ENCODE results near the gene ZFTA.
A peak's percentile ranks its signal among the peaks of the same experiment; 100 is the strongest.

ZFTA gene

DNA sequence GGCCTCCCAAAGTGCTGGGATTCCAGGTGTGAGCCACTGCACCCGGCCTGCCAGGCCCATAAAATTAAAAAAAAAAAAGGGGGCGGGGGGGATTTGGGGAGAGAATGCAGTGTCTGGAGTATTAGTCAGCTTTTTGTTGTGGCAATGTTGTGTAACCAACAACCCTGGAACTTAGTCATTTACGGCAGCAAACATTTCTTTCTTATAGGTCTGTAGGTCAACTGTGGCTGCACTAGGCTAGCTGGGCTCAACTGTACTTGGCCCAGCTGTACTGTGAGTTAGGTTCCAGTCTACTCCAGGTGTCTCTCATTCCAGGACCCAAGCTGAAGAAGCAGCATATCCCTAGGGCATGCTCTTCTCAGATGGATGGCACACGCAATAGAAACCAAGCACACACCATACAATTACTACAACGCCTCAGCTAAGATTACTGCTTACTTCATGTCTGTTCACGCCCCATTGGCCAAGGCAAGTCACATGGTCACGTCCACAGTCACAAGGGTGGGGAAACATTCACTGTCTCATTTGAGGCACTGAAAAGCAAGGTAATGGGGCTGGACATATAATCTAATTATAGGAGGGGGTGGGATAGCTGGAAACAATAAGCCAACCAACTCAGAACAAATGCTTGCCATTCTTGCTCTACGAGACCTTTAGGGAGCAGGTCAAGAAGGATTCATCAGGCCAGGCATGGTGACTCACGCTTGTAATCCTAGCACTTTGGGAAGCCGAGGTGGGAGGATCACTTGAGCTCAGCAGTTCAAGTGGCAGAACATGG, 34.3 kb upstream of the ZFTA start:
- H3K27ac ChIP-seq: no peak overlapping the region
- TF ChIP-seq CTCF (IDR thresholded peaks at IDR 0.05; ENCODE audit: low read depth, low read length, missing control alignments): no peak
- H3K4me3 ChIP-seq (ENCODE audit: low read depth, low read length): no peak overlapping the region
- H3K36me3 ChIP-seq (replicated peaks): no peaks in the 10 kb centered on the region
- in situ Hi-C loops (cut with HindIII; ENCODE audit: low pct_ligation_motif_present, low sequenced_read_pairs): no loop called here
- H3K27me3 ChIP-seq (replicated peaks): no peaks in the 10 kb centered on the region
- peak; percentile 28 for DNase-seq

GRCh38 chr11:63800921-63801320, 32.3 kb upstream of the ZFTA start:
- H3K27me3 ChIP-seq (replicated peaks): no peaks in the 10 kb centered on the region
- DNase-seq: no peak
- in situ Hi-C loops (cut with HindIII; ENCODE audit: low pct_ligation_motif_present, low sequenced_read_pairs): no loop called here

GRCh38 chr11:63795066-63795465, 26.5 kb upstream of the ZFTA start:
- TF ChIP-seq CTCF (IDR thresholded peaks at IDR 0.05; ENCODE audit: low read depth, low read length, missing control alignments): no peak
- Histone ChIP-seq H3K27me3 (replicated peaks) (no peaks in the 10 kb centered on the region), H3K27ac (no peak overlapping the region), H3K4me3 (ENCODE audit: low read depth, low read length) (no peak overlapping the region), H3K36me3 (replicated peaks) (no peaks in the 10 kb centered on the region)
- in situ Hi-C loops (cut with HindIII; ENCODE audit: low pct_ligation_motif_present, low sequenced_read_pairs): no loop called here
- no peak for DNase-seq

More at GRCh38 chr11:63800921-63801320, 32.3 kb upstream of the ZFTA start:
- Histone ChIP-seq H3K27ac (no peak overlapping the region), H3K36me3 (replicated peaks) (no peaks in the 10 kb centered on the region), H3K4me3 (ENCODE audit: low read depth, low read length) (no peak overlapping the region)
- no peak for TF ChIP-seq CTCF (IDR thresholded peaks at IDR 0.05; ENCODE audit: low read depth, low read length, missing control alignments)

DNA sequence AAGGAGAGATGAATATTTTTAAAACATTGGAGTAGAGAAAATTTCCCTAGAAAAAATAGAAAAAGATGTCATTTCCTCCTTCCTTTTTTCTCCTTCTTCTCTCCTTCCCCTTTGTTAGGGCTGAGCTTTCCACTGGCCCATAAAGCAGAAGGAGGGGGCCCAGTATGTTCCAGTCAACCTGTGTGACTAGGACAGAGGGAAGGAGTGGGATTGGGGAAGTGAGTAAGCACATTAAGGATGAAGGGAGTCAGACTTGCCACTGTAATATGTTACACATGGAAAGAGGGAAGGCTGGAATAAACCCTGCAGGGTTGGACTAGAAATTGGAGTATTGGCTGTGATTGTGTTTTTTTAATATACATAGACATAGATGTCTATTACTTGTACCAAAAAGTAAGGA, 24.6 kb upstream of the ZFTA start:
- H3K27ac ChIP-seq: no peak overlapping the region
- H3K4me3 ChIP-seq (ENCODE audit: low read depth, low read length): no peak overlapping the region
- DNase-seq: no peak
- in situ Hi-C loops (cut with HindIII; ENCODE audit: low pct_ligation_motif_present, low sequenced_read_pairs): no loop called here
- H3K27me3 ChIP-seq (replicated peaks): no peaks in the 10 kb centered on the region
- TF ChIP-seq CTCF (IDR thresholded peaks at IDR 0.05; ENCODE audit: low read depth, low read length, missing control alignments): no peak
- H3K36me3 ChIP-seq (replicated peaks): no peaks in the 10 kb centered on the region

- H3K4me3 ChIP-seq (ENCODE audit: low read depth, low read length): no peak overlapping the region
- TF ChIP-seq CTCF (IDR thresholded peaks at IDR 0.05; ENCODE audit: low read depth, low read length, missing control alignments): no peak
- no peaks in the 10 kb centered on the region for H3K27me3 ChIP-seq (replicated peaks)
- H3K36me3 ChIP-seq (replicated peaks): no peaks in the 10 kb centered on the region
- H3K27ac ChIP-seq: no peak overlapping the region
- no peak for DNase-seq
- in situ Hi-C loops (cut with HindIII; ENCODE audit: low pct_ligation_motif_present, low sequenced_read_pairs): no loop called here
Measured at GRCh38 chr11:63791495-63792167, 23.1 kb upstream of the ZFTA start.
